ENCODE measurements around the gene TMEM132D.

DNA sequence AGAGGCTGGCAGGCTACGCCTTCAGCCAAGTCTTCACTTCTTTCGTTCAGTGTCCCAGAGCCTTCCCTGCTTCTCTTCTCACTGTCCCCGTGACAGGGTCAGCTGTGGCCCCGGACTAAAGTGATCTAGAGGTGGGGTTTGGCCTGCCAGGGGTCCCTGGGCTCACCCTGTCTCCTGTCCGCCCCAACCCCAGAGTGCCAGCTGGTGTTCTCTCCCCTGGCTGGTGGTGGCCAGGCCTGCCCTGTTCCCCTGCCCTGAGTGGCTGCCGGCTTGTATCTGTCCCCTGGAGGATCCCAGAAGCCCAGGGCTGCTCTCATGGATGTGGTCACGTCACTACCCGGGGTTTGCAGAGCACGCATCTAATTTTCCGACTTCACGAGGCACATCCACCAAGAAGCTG, 753.1 kb downstream of the TMEM132D start:
- TF ChIP-seq, protein P1, sequence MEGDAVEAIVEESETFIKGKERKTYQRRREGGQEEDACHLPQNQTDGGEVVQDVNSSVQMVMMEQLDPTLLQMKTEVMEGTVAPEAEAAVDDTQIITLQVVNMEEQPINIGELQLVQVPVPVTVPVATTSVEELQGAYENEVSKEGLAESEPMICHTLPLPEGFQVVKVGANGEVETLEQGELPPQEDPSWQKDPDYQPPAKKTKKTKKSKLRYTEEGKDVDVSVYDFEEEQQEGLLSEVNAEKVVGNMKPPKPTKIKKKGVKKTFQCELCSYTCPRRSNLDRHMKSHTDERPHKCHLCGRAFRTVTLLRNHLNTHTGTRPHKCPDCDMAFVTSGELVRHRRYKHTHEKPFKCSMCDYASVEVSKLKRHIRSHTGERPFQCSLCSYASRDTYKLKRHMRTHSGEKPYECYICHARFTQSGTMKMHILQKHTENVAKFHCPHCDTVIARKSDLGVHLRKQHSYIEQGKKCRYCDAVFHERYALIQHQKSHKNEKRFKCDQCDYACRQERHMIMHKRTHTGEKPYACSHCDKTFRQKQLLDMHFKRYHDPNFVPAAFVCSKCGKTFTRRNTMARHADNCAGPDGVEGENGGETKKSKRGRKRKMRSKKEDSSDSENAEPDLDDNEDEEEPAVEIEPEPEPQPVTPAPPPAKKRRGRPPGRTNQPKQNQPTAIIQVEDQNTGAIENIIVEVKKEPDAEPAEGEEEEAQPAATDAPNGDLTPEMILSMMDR (IDR thresholded peaks at IDR 0.05; ENCODE audit: poor library complexity, severe bottlenecking): no peak
- TF ChIP-seq EZH2 (IDR thresholded peaks at IDR 0.05; ENCODE audit: borderline replicate concordance, insufficient read depth, low read length, poor library complexity, severe bottlenecking) (no peak), MXI1 (conservative IDR thresholded peaks at IDR 0.05; ENCODE audit: poor library complexity, severe bottlenecking) (no peak)

All from neural cell (in vitro differentiated cells).